ENCODE measurements around the gene TARS3. TPM values are rescaled to one million over a fixed set of nuclear protein-coding genes. Genes with fewer than 3 reads are reported as not detected.

TARS3 gene
- polyA plus RNA-seq, 3 donors from 2014 or later = 0.41 to 14.1 (median 6.6) TPM

- peak overlapping the region; percentile 59 to 84 (median 76) for H3K27ac Mint-ChIP-seq
Measured at GRCh38 chr15:101725073-101725472, 800 bp upstream of the TARS3 start.

GRCh38 chr15:101724675-101725005, 367 bp upstream of the TARS3 start:
- H3K36me3 Mint-ChIP-seq = peaks cover 11 to 18% (median 12%) of the 10 kb centered on the region in 3 donors
- no peaks in the 10 kb centered on the region for H3K9me3 Mint-ChIP-seq
- H3K27ac Mint-ChIP-seq = peak overlapping the region; percentile 59 to 84 (median 76)
- peak overlapping the region; percentile 33 to 66 (median 61) for H3K4me3 Mint-ChIP-seq
- peaks cover 19 to 32% of the 10 kb centered on the region in 2 donors for H3K4me1 Mint-ChIP-seq
- DNase-seq = no peak
- H3K27me3 Mint-ChIP-seq (ENCODE audit: low read depth in 3 of 3) = peaks cover 2 to 5% (median 3%) of the 10 kb centered on the region in 3 donors

More at GRCh38 chr15:101725073-101725472, 800 bp upstream of the TARS3 start:
- Mint-ChIP-seq H3K27me3 (ENCODE audit: low read depth in 3 of 3) (peaks cover 2 to 5% (median 5%) of the 10 kb centered on the region in 3 donors), H3K9me3 (no peaks in the 10 kb centered on the region), H3K4me1 (peaks cover 19 to 32% of the 10 kb centered on the region in 2 donors), H3K36me3 (peaks cover 9 to 18% (median 11%) of the 10 kb centered on the region in 3 donors), H3K4me3 (peak overlapping the region; percentile 33 to 66 (median 61))
- DNase-seq = no peak

- H3K4me3 Mint-ChIP-seq = peak overlapping the region; percentile 86 to 94 (median 91)
- H3K27me3 Mint-ChIP-seq (ENCODE audit: low read depth in 3 of 3) = peaks cover 2 to 5% (median 3%) of the 10 kb centered on the region in 3 donors
- peaks cover 19 to 32% of the 10 kb centered on the region in 2 donors for H3K4me1 Mint-ChIP-seq
- peak; percentile 31 to 39 (median 38) for DNase-seq
- H3K27ac Mint-ChIP-seq = peak overlapping the region; percentile 88 to 95 (median 90)
- no peaks in the 10 kb centered on the region for H3K9me3 Mint-ChIP-seq
- peaks cover 14 to 25% (median 18%) of the 10 kb centered on the region in 3 donors for H3K36me3 Mint-ChIP-seq
Measured at GRCh38 chr15:101723171-101723873, 951 bp downstream of the TARS3 start.

GRCh38 chr15:101718896-101719295, 5.4 kb downstream of the TARS3 start:
- Mint-ChIP-seq H3K4me3 (no peak overlapping the region), H3K4me1 (peaks cover 14 to 27% of the 10 kb centered on the region in 2 donors), H3K9me3 (no peaks in the 10 kb centered on the region)

GRCh38 chr15:101712078-101712477, 12.2 kb downstream of the TARS3 start:
- Mint-ChIP-seq H3K4me1 (peaks cover 4 to 5% of the 10 kb centered on the region in 2 donors), H3K27ac (no peak overlapping the region), H3K4me3 (no peak overlapping the region), H3K27me3 (ENCODE audit: low read depth in 3 of 3) (no peaks in the 10 kb centered on the region), H3K9me3 (no peaks in the 10 kb centered on the region), H3K36me3 (peaks cover 25 to 49% (median 42%) of the 10 kb centered on the region in 3 donors)
- DNase-seq = no peak

More at GRCh38 chr15:101718896-101719295, 5.4 kb downstream of the TARS3 start:
- DNase-seq = no peak
- Mint-ChIP-seq H3K36me3 (peaks cover 17 to 33% (median 28%) of the 10 kb centered on the region in 3 donors), H3K27me3 (ENCODE audit: low read depth in 3 of 3) (peaks cover 2 to 5% (median 3%) of the 10 kb centered on the region in 3 donors), H3K27ac (no peak overlapping the region)

GRCh38 chr15:101710806-101711205, 13.5 kb downstream of the TARS3 start:
- H3K4me3 Mint-ChIP-seq = no peak overlapping the region
- H3K27ac Mint-ChIP-seq = no peak overlapping the region
- H3K27me3 Mint-ChIP-seq (ENCODE audit: low read depth in 3 of 3) = no peaks in the 10 kb centered on the region
- no peaks in the 10 kb centered on the region for H3K9me3 Mint-ChIP-seq
- peaks cover 4 to 5% of the 10 kb centered on the region in 2 donors for H3K4me1 Mint-ChIP-seq
- DNase-seq = no peak
- H3K36me3 Mint-ChIP-seq = peaks cover 28 to 53% (median 42%) of the 10 kb centered on the region in 3 donors

- Mint-ChIP-seq H3K27me3 (ENCODE audit: low read depth in 3 of 3) (no peaks in the 10 kb centered on the region), H3K9me3 (no peaks in the 10 kb centered on the region), H3K4me1 (peaks cover 4 to 5% of the 10 kb centered on the region in 2 donors), H3K4me3 (no peak overlapping the region), H3K27ac (peak overlapping the region in 4 of 6 donors; percentile 3 to 72 (median 52)), H3K36me3 (peaks cover 31 to 64% (median 49%) of the 10 kb centered on the region in 3 donors)
- no peak for DNase-seq
Measured at GRCh38 chr15:101709466-101709865, 14.8 kb downstream of the TARS3 start.

GRCh38 chr15:101707983-101708382, 16.3 kb downstream of the TARS3 start:
- no peaks in the 10 kb centered on the region for H3K9me3 Mint-ChIP-seq
- H3K27ac Mint-ChIP-seq = no peak overlapping the region
- no peaks in the 10 kb centered on the region for H3K27me3 Mint-ChIP-seq (ENCODE audit: low read depth in 3 of 3)
- DNase-seq = no peak
- H3K36me3 Mint-ChIP-seq = peaks cover 27 to 61% (median 42%) of the 10 kb centered on the region in 3 donors
- peaks cover 4 to 5% of the 10 kb centered on the region in 2 donors for H3K4me1 Mint-ChIP-seq
- H3K4me3 Mint-ChIP-seq = no peak overlapping the region

- Mint-ChIP-seq H3K27ac (no peak overlapping the region), H3K9me3 (no peaks in the 10 kb centered on the region), H3K27me3 (ENCODE audit: low read depth in 3 of 3) (no peaks in the 10 kb centered on the region), H3K4me1 (peaks cover 3 to 8% of the 10 kb centered on the region in 2 donors), H3K4me3 (no peak overlapping the region), H3K36me3 (peaks cover 45 to 65% (median 50%) of the 10 kb centered on the region in 3 donors)
- DNase-seq = no peak
Measured at GRCh38 chr15:101702077-101702476, 22.2 kb downstream of the TARS3 start.

GRCh38 chr15:101698314-101698713, 26.0 kb downstream of the TARS3 start:
- Mint-ChIP-seq H3K4me3 (no peak overlapping the region), H3K27ac (no peak overlapping the region), H3K9me3 (no peaks in the 10 kb centered on the region), H3K36me3 (peaks cover 49 to 76% (median 55%) of the 10 kb centered on the region in 3 donors), H3K4me1 (peaks cover 4 to 19% of the 10 kb centered on the region in 2 donors), H3K27me3 (ENCODE audit: low read depth in 3 of 3) (no peaks in the 10 kb centered on the region)
- no peak for DNase-seq

GRCh38 chr15:101697488-101697887, 26.8 kb downstream of the TARS3 start:
- H3K9me3 Mint-ChIP-seq = no peaks in the 10 kb centered on the region
- peaks cover 3 to 28% of the 10 kb centered on the region in 2 donors for H3K4me1 Mint-ChIP-seq
- peaks cover 43 to 80% (median 50%) of the 10 kb centered on the region in 3 donors for H3K36me3 Mint-ChIP-seq
- H3K4me3 Mint-ChIP-seq = no peak overlapping the region
- no peak for DNase-seq
- no peak overlapping the region for H3K27ac Mint-ChIP-seq
- H3K27me3 Mint-ChIP-seq (ENCODE audit: low read depth in 3 of 3) = no peaks in the 10 kb centered on the region

GRCh38 chr15:101696829-101697228, 27.4 kb downstream of the TARS3 start:
- DNase-seq = no peak
- no peaks in the 10 kb centered on the region for H3K27me3 Mint-ChIP-seq (ENCODE audit: low read depth in 3 of 3)
- no peak overlapping the region for H3K4me3 Mint-ChIP-seq
- H3K4me1 Mint-ChIP-seq = peaks cover 3 to 28% of the 10 kb centered on the region in 2 donors
- H3K36me3 Mint-ChIP-seq = peaks cover 38 to 74% (median 44%) of the 10 kb centered on the region in 3 donors
- H3K9me3 Mint-ChIP-seq = no peaks in the 10 kb centered on the region
- H3K27ac Mint-ChIP-seq = peak overlapping the region in 1 of 6 donors; percentile 57

GRCh38 chr15:101694261-101694660, 30.0 kb downstream of the TARS3 start:
- DNase-seq = no peak
- Mint-ChIP-seq H3K4me3 (no peak overlapping the region), H3K36me3 (peaks cover 29 to 61% (median 30%) of the 10 kb centered on the region in 3 donors)

GRCh38 chr15:101692801-101693598, 31.3 kb downstream of the TARS3 start:
- Mint-ChIP-seq H3K9me3 (no peaks in the 10 kb centered on the region), H3K27me3 (ENCODE audit: low read depth in 3 of 3) (no peaks in the 10 kb centered on the region), H3K27ac (peak overlapping the region in 1 of 6 donors; percentile 68), H3K36me3 (peaks cover 24 to 53% (median 28%) of the 10 kb centered on the region in 3 donors), H3K4me1 (peaks cover 3 to 28% of the 10 kb centered on the region in 2 donors), H3K4me3 (no peak overlapping the region)
- no peak for DNase-seq

More at GRCh38 chr15:101694261-101694660, 30.0 kb downstream of the TARS3 start:
- no peaks in the 10 kb centered on the region for H3K9me3 Mint-ChIP-seq
- peak overlapping the region in 1 of 6 donors; percentile 2 for H3K27ac Mint-ChIP-seq
- H3K4me1 Mint-ChIP-seq = peaks cover 3 to 28% of the 10 kb centered on the region in 2 donors
- H3K27me3 Mint-ChIP-seq (ENCODE audit: low read depth in 3 of 3) = no peaks in the 10 kb centered on the region
